B cell (primary cell): ENCODE results near the gene LIPJ.

Experiments
- EZH2 ChIP-seq: IDR thresholded peaks from 2 replicates; pipeline ENCODE4 v1.6.1; 2012; ENCODE audit warnings: borderline replicate concordance, low read depth, mild to moderate bottlenecking, moderate library complexity, low read length; ENCODE audit not compliant: insufficient read depth, poor library complexity, severe bottlenecking
- TF ChIP-seq, protein P1 (sequence below): fragments of 200-600 bp; IDR thresholded peaks from one replicate; pipeline ENCODE4 v1.8.0; 2022; ENCODE audit warnings: antibody characterized with exemption, mild to moderate bottlenecking

GRCh38 chr10:88542522-88542921 lies 44.0 kb upstream of the LIPJ start:
- TF ChIP-seq, protein P1, sequence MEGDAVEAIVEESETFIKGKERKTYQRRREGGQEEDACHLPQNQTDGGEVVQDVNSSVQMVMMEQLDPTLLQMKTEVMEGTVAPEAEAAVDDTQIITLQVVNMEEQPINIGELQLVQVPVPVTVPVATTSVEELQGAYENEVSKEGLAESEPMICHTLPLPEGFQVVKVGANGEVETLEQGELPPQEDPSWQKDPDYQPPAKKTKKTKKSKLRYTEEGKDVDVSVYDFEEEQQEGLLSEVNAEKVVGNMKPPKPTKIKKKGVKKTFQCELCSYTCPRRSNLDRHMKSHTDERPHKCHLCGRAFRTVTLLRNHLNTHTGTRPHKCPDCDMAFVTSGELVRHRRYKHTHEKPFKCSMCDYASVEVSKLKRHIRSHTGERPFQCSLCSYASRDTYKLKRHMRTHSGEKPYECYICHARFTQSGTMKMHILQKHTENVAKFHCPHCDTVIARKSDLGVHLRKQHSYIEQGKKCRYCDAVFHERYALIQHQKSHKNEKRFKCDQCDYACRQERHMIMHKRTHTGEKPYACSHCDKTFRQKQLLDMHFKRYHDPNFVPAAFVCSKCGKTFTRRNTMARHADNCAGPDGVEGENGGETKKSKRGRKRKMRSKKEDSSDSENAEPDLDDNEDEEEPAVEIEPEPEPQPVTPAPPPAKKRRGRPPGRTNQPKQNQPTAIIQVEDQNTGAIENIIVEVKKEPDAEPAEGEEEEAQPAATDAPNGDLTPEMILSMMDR: no peak
- TF ChIP-seq EZH2: no peak
